Endodermal cell (in vitro differentiated cells): Measurements from ENCODE around the gene CAMSAP1. TPM values are rescaled to one million over a fixed set of nuclear protein-coding genes. Genes with fewer than 3 reads are reported as not detected.

ENCODE experiments used
- DNase-seq: peaks from one replicate; pipeline ENCODE4 v3.0.0-alpha.2; 2017
- H3K27ac ChIP-seq: 2 replicates; pipeline ENCODE4 v1.5.1; 2013; ENCODE audit warnings: mild to moderate bottlenecking, low read depth, low read length, moderate library complexity
- H3K27me3 ChIP-seq: 2 replicates; pipeline ENCODE4 v1.6.1; 2013; ENCODE audit warnings: mild to moderate bottlenecking, low read length, moderate library complexity; ENCODE audit not compliant: insufficient read depth, control insufficient read depth, poor library complexity, severe bottlenecking
- H3K36me3 ChIP-seq: 2 replicates; pipeline ENCODE4 v1.7.0; 2013; ENCODE audit warnings: mild to moderate bottlenecking, low read length, moderate library complexity; ENCODE audit not compliant: control insufficient read depth, insufficient read depth
- H3K4me1 ChIP-seq: one replicate; pipeline ENCODE4 v1.7.0; 2013; ENCODE audit warnings: low read length; ENCODE audit not compliant: control insufficient read depth, insufficient read depth
- H3K4me3 ChIP-seq: 2 replicates; pipeline ENCODE4 v1.5.1; 2013; ENCODE audit warnings: mild to moderate bottlenecking, low read length, moderate library complexity
- H3K9ac ChIP-seq: 2 replicates; pipeline ENCODE4 v1.6.1; 2013; ENCODE audit warnings: mild to moderate bottlenecking, low read length, moderate library complexity; ENCODE audit not compliant: poor library complexity, severe bottlenecking; ENCODE audit errors: extremely low read depth
- H3K9me3 ChIP-seq: 2 replicates; pipeline ENCODE4 v1.6.1; 2013; ENCODE audit warnings: mild to moderate bottlenecking, low read length, moderate library complexity; ENCODE audit not compliant: control insufficient read depth
- H3K27ac Mint-ChIP-seq: 2 replicates; pipeline ENCODE4 v1.8.0; 2020; ENCODE audit warnings: mixed read lengths
- H3K27me3 Mint-ChIP-seq: 2 replicates; pipeline ENCODE4 v1.8.0; 2021; ENCODE audit warnings: mild to moderate bottlenecking, mixed read lengths; ENCODE audit not compliant: insufficient read depth
- H3K36me3 Mint-ChIP-seq: 2 replicates; pipeline ENCODE4 v1.8.0; 2020; ENCODE audit warnings: low read depth, mixed read lengths
- H3K4me1 Mint-ChIP-seq: 2 replicates; pipeline ENCODE4 v1.8.0; 2020; ENCODE audit warnings: mixed read lengths
- H3K4me3 Mint-ChIP-seq: 2 replicates; pipeline ENCODE4 v1.8.0; 2020; ENCODE audit warnings: mild to moderate bottlenecking, moderate library complexity, mixed read lengths
- H3K9me3 Mint-ChIP-seq: 2 replicates; pipeline ENCODE4 v1.8.0; 2020; ENCODE audit warnings: mild to moderate bottlenecking, mixed read lengths
- CTCF ChIP-seq: fragments of 200-600 bp; sonication (generic); conservative IDR thresholded peaks from 2 replicates; pipeline ENCODE4 v1.5.0; 2021; ENCODE audit warnings: antibody characterized with exemption, mild to moderate bottlenecking
- WGBS, 2 experiments: methylation state at CpG; one replicate each; pipeline versions ENCODE4 v1.1.5 to v1.1.7; 2013; ENCODE audit warnings: missing lambda C conversion rate in 2 of 2, mixed read lengths in 1 of 2; ENCODE audit not compliant: insufficient coverage in 1 of 2, insufficient read length in 1 of 2; 5-methylcytosine and 5-hydroxymethylcytosine counted together
- total RNA-seq, 2 donors: library from RNA; stranded (reverse); fragmentation: NEBNext Ultra II Directional in 1 of 2; extraction: Animal tissue kit (Norgen Biotek cat#: 25700) in 1 of 2; gene quantifications; 2 replicates in 1 of 2; 3 replicates in 1 of 2; pipeline ENCODE4 v1.2.1, GENCODE V29; 2021

Gene CAMSAP1
- total RNA-seq, 2 donors from 2014 or later, result 40.1 to 43.1 TPM

DNA sequence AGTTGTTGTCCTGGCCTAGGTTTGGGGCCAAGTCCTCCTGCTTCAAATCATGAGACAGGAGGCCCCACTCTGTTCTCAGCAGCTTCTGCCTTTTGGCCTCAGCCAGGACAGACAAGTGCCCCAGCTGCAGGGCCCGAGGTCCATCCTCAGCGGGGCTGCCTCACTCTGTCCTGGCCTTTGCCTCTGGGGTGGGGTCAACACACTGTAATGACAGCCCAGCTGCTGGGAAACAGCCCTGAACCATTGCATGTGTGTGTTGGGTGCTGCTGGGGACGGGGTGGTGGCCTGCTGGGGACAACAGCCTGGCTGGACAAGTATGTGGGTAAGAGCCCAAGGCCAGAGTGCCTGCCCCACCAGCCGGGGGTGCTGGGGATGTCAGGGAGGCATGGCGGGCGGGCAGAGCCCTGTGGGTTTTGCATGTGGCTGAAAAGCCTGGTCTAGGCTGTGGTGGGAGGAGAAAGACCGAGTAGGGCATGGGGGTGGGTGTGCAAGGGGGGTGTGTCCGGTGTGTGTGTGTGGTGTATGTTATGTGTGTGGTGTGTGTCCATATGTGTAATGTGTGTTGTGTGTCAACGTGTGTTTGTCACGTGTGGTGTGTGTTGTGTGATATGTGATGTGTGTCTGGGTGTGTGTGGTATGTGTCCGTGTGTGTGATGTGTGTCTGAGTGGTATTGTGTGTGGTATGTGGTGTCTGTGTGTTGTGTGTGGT is 133.7 kb downstream of the CAMSAP1 start:
- H3K27me3 ChIP-seq, result no peaks in the 10 kb centered on the region
- WGBS, 2 experiments, result 87 to 96% methylated on average over 7 to 11 of the region's 11 CpGs
- H3K4me1 ChIP-seq, result no peaks in the 10 kb centered on the region
- Mint-ChIP-seq H3K4me3 (no peak overlapping the region), H3K9me3 (no peaks in the 10 kb centered on the region), H3K4me1 (no peaks in the 10 kb centered on the region), H3K27me3 (no peaks in the 10 kb centered on the region), H3K36me3 (no peaks in the 10 kb centered on the region), H3K27ac (no peak overlapping the region)
- no peak for TF ChIP-seq CTCF
- no peaks in the 10 kb centered on the region for H3K9me3 ChIP-seq
- H3K9ac ChIP-seq, result no peak overlapping the region
- no peaks in the 10 kb centered on the region for H3K36me3 ChIP-seq
- DNase-seq, result no peak
- no peak overlapping the region for H3K27ac ChIP-seq
- no peak overlapping the region for H3K4me3 ChIP-seq

DNA sequence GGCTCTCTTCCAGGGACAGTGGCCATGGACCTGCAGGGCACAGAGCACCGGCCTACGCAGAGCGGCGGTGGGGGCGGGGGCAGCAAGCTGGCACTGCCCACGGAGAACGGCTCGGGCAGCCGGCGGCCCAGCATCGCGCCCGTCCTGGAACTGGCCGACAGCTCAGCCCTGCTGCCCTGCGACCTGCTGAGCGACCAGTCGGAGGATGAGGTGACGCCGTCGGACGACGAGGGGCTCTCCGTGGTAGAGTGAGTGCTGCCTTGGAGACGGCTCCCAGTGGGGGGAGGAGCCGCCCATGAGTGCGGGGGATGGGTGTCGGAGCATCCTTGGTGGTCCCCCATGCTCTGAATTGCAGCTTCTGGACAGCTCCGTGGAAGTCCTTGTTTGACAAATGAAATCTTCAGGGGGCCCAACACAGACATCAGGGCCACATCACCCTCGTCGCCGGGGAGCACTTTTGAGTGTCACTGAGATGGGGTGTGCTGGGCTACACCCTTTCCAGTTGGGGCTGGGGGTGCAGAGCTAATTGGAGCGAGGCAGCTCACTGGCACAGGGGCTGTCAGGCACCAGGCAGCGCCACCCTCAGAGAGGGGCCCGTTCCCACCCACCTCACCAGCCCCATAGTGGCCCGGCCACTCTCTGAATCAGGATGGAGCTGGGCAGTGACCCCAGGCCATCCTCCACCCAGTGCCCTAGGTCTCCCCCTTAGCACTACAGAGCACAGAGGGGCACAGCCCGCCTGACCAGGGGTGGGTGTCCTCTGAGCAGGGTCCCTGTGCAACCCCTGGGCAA is 134.4 kb downstream of the CAMSAP1 start:
- H3K36me3 Mint-ChIP-seq, result no peaks in the 10 kb centered on the region
- no peaks in the 10 kb centered on the region for H3K9me3 Mint-ChIP-seq
- no peak overlapping the region for H3K9ac ChIP-seq
- no peaks in the 10 kb centered on the region for H3K4me1 ChIP-seq
- no peak overlapping the region for H3K27ac ChIP-seq
- no peaks in the 10 kb centered on the region for H3K9me3 ChIP-seq
- no peak overlapping the region for H3K4me3 Mint-ChIP-seq
- H3K27ac Mint-ChIP-seq, result no peak overlapping the region
- H3K27me3 ChIP-seq, result no peaks in the 10 kb centered on the region
- H3K27me3 Mint-ChIP-seq, result no peaks in the 10 kb centered on the region
- no peak overlapping the region for H3K4me3 ChIP-seq
- DNase-seq, result no peak
- H3K4me1 Mint-ChIP-seq, result no peaks in the 10 kb centered on the region
- TF ChIP-seq CTCF, result no peak
- 83 to 84% methylated on average over 32 to 36 of the region's 36 CpGs for WGBS, 2 experiments
- H3K36me3 ChIP-seq, result no peaks in the 10 kb centered on the region

DNA sequence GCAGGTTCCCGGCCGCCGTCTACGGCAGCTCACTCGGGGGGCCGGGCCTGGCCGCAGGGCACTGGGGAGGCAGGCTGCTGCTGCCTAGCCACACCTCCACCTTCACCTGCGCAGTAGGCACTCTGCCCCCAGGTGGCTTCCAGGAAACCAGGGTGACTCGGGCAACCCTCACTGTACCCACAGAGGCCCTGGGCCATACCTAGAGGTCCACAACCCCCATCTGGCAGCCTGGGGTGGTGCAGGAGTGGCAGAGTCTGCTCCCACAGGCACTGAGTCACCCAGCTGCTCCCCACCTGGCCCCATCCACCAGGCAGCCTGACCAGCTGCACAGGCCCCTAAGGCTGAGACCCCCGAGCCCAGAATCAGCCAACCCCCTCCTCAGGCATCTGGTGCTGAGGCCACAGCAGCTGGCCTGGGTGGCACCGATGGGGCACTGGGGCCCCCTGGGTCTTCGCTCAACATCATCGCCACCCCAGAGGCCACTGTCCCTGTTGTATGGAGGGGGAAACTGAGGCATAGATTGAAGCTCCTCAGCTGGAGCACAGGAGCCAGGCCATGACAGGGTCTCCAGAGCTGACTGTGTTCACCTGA is 135.2 kb downstream of the CAMSAP1 start:
- no peaks in the 10 kb centered on the region for H3K36me3 Mint-ChIP-seq
- Histone ChIP-seq H3K4me1 (no peaks in the 10 kb centered on the region), H3K4me3 (no peak overlapping the region), H3K27me3 (no peaks in the 10 kb centered on the region), H3K27ac (no peak overlapping the region), H3K9ac (no peak overlapping the region), H3K36me3 (no peaks in the 10 kb centered on the region), H3K9me3 (no peaks in the 10 kb centered on the region)
- peak; percentile 25 for TF ChIP-seq CTCF
- no peaks in the 10 kb centered on the region for H3K4me1 Mint-ChIP-seq
- WGBS, 2 experiments, result 96 to 98% methylated on average over 6 to 13 of the region's 13 CpGs
- H3K4me3 Mint-ChIP-seq, result no peak overlapping the region
- H3K9me3 Mint-ChIP-seq, result no peaks in the 10 kb centered on the region
- no peak overlapping the region for H3K27ac Mint-ChIP-seq
- no peak for DNase-seq
- no peaks in the 10 kb centered on the region for H3K27me3 Mint-ChIP-seq
